AG04449 (cell line): ENCODE measurements around the gene ST6GALNAC2.
"Not testable (repeated sequence)": the region's sequence is repeated elsewhere in the genome, so short reads cannot be mapped to it uniquely, and the experiment has no call there.

Experiments
- CTCF ChIA-PET: fragments of 350-600 bp; formaldehyde crosslinking; extraction: SDS; loops from one replicate; lab custom pipeline; 2021; ENCODE audit warnings: antibody characterized with exemption; lab: Yijun Ruan, JAX
- POLR2A ChIA-PET: fragments of 400-600, 350-600 bp; formaldehyde crosslinking; extraction: SDS; loops from one replicate; lab custom pipeline; 2020; ENCODE audit warnings: antibody characterized with exemption, inconsistent platforms; lab: Yijun Ruan, JAX
- DNase-seq: peaks from one replicate; pipeline ENCODE4 v3.0.0-alpha.2; 2010; ENCODE audit warnings: low read depth, low spot score
- H3K4me3 ChIP-seq: 2 replicates; pipeline ENCODE4 v1.5.1; 2011; ENCODE audit warnings: low read depth, mild to moderate bottlenecking, control low read depth, low read length
- CTCF ChIP-seq: IDR thresholded peaks from one replicate; pipeline ENCODE4 v1.5.1; 2011; ENCODE audit warnings: mild to moderate bottlenecking, moderate library complexity, low read length, control low read depth, inconsistent platforms; ENCODE audit not compliant: insufficient read depth; ENCODE audit errors: missing control alignments

Gene ST6GALNAC2

GRCh38 chr17:76565728-76566612, 19.7 kb downstream of the ST6GALNAC2 start:
- ChIA-PET CTCF (interaction anchor here (0.6 to 4.6 kb wide), 6 partner anchors 8 to 58 kb away, joined by 3 to 21 read pairs (median 9); no protein-coding TSS in a partner anchor), POLR2A (interaction anchor here (0.5 to 1.1 kb wide), 2 partner anchors 58 to 147 kb away, joined by 3 read pairs; no protein-coding TSS in a partner anchor)
- no peak overlapping the region for H3K4me3 ChIP-seq
- TF ChIP-seq CTCF: no peak
- no peak for DNase-seq

- H3K4me3 ChIP-seq, POLR2A ChIA-PET, DNase-seq: not testable (repeated sequence)
- CTCF ChIA-PET: interaction anchor here (1.0 to 4.6 kb wide), 2 partner anchors 7 to 47 kb away, joined by 3 to 21 read pairs; no protein-coding TSS in a partner anchor
Observed at GRCh38 chr17:76564991-76565727, 20.5 kb downstream of the ST6GALNAC2 start.

GRCh38 chr17:76563359-76563758, 22.3 kb downstream of the ST6GALNAC2 start:
- CTCF ChIA-PET: interaction anchor here (0.6 to 7.9 kb wide), 2 partner anchors 60 to 150 kb away, joined by 4 to 123 read pairs; no protein-coding TSS in a partner anchor
- H3K4me3 ChIP-seq, DNase-seq: not testable (repeated sequence)
- POLR2A ChIA-PET: interaction anchor here (0.6 to 1.0 kb wide), 2 partner anchors 23 to 34 kb away, joined by 3 read pairs; no protein-coding TSS in a partner anchor

- no peak for TF ChIP-seq CTCF
- no peak overlapping the region for H3K4me3 ChIP-seq
- CTCF ChIA-PET: interaction anchor here (1.1 to 7.9 kb wide), 3 partner anchors 40 to 151 kb away, joined by 3 to 123 read pairs (median 7); no protein-coding TSS in a partner anchor
- POLR2A ChIA-PET: interaction anchor here (1.0 kb wide), 1 partner anchor 22 kb away, joined by 3 read pairs; no protein-coding TSS in a partner anchor
- DNase-seq: peak; percentile 65
Observed at GRCh38 chr17:76562734-76563148, 22.9 kb downstream of the ST6GALNAC2 start.

- DNase-seq: no peak
- no peak for TF ChIP-seq CTCF
- CTCF ChIA-PET: interaction anchor here (1.1 to 7.9 kb wide), 3 partner anchors 39 to 152 kb away, joined by 3 to 123 read pairs (median 7); no protein-coding TSS in a partner anchor
- POLR2A ChIA-PET: interaction anchor here (0.6 to 1.0 kb wide), 2 partner anchors 32 to 67 kb away, joined by 3 read pairs; no protein-coding TSS in a partner anchor
- no peak overlapping the region for H3K4me3 ChIP-seq
Observed at GRCh38 chr17:76561799-76562268, 23.8 kb downstream of the ST6GALNAC2 start.

- CTCF ChIA-PET: interaction anchor here (1.1 to 7.9 kb wide), 5 partner anchors 14 to 153 kb away, joined by 3 to 123 read pairs (median 5); no protein-coding TSS in a partner anchor
- H3K4me3 ChIP-seq: peak overlapping the region; percentile 3; the same call in 1 of the 2 replicates
- TF ChIP-seq CTCF: no peak
- POLR2A ChIA-PET: interaction anchor here (1.0 kb wide), 1 partner anchor 31 kb away, joined by 3 read pairs; no protein-coding TSS in a partner anchor
- no peak for DNase-seq
Observed at GRCh38 chr17:76561332-76561731, 24.3 kb downstream of the ST6GALNAC2 start.
